Measurements from ENCODE around the gene CEP126.
"Not testable (repeated sequence)": the region's sequence is repeated elsewhere in the genome, so short reads cannot be mapped to it uniquely, and the experiment has no call there.

The CEP126 gene

DNA sequence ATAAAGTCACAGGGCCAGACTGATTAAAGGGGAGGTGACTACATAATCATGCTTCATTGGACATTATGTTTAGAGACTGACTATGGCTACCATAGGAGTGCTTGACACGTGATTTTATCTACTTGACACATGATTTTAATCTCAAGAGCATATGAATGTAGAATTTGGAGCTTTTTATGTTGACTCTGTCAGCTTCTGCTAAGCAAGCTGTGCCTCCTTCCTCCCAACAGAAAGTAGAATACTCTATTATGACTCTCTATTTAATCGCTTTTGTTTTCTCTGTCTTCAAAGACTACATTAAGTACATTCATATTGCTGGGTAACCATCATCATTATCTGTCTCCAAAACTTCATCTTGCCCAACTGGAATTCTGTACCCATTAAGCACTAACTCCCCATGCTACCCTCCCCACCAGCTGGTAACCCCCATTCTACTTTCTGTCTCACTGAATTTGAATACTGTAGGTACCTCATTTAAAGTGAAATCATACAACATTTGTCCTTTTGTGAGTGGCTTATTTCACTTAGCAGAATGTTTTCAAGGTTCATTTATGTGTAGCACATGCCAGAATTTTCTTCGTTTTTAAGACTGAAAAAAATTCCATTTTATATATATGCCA, 26.2 kb downstream of the CEP126 start:
- DNase-seq: no peak

DNA sequence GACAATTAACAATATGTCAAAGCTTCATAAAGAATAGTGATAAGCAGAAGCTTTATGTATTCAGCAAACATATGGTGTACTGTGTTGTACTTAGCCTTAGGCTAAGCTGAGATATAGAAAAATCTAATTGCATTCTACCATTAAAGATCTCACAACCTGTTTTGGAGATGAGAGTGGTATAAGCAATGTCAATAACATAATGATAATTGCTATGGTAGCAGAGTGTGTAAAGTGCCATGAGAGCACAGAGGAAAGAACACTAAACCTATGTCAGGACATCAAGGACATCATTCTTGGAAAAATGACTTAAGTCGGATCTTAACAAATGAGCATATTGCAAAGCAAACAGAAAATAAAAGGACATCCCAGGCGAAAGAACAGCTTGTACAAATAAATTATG, 30.1 kb downstream of the CEP126 start:
- no peak for DNase-seq

- no peak for DNase-seq
These were observed 30.6 kb downstream of the CEP126 start for GRCh38 chr11:101945448-101945847.

DNA sequence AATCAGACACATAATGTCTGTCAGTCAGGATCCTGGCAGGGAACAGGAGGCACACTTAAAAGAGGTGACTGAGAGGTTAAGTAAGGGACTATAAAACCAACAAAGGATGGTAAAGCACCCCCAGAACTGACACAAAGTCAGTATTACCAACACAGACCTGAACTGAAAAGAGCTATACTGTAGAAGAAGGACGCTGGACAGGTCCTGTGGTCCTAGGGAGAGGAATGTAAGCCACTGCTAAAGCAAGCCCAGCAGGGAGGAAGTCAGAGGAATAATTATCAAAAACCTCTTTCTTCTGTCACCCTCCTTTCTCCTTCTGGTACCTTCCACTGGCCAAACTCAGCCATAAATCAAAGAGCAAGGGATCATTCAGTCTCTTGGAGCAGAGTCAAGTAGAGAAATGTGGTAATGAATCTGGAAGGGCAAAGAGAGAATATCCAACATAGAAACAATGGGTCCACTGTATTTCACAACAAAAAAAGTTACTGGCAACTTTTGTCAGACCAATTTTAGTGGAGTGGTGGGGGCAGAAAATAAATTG, 34.9 kb downstream of the CEP126 start:
- no peak for DNase-seq

GRCh38 chr11:101955278-101955677, 40.5 kb downstream of the CEP126 start:
- DNase-seq: no peak

GRCh38 chr11:101955701-101956100, 40.9 kb downstream of the CEP126 start:
- DNase-seq: no peak

DNA sequence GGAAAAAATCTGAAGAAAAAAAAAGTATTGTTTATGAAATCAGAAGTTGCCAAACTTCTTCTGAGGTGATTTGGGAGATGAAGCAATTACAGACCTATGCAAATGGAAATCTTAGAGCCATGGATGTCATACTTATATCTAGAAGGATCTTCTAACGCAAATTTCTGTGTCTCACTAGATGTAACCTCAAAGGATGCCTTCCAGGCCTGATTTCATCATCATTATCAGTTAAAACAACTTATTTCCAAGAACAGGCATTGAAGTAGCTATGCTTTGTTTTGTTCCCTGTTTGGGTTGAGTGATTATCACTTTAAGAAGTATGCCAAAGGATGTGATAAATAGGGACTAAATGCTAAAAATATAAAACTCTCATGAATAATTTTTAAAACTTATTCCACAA, 45.4 kb downstream of the CEP126 start:
- no peak for DNase-seq

DNA sequence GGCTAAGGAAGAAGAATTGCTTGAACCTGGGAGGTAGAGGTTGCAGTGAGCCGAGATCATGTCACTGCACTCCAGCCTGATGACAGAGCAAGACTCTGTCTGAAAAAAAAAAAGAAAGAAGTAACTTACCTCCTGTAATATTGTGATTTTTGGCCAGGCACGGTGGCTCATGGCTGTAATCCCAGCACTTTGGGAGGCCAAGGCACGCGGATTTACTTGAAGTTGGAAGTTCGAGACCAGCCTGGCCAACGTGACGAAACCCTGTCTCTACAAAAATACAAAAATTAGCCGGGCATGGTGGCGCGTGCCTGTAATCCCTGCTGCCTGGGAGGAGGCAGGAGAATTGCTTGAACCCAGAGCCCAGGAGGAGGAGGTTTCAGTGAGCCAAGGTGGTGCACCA, 49.4 kb downstream of the CEP126 start:
- DNase-seq: not testable (repeated sequence)

DNA sequence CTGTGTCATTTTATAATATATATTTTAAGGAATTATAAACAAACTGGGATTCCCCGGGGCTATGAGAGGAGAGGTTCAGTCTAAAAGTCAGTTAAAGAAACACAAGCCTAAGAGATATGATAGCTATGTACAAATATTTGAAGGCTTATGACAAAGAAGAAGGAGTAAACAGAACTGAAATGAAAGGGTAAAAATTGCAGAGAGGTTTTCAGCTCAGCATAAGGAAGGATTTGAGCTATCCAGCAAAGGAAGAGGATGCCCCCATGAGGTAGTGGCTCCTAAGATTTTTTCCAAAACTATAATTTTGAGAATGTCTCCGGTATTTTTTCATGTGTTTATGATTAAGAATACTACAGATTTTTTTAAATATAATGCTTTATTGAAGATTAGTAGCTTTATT, 59.4 kb downstream of the CEP126 start:
- DNase-seq: no peak

DNA sequence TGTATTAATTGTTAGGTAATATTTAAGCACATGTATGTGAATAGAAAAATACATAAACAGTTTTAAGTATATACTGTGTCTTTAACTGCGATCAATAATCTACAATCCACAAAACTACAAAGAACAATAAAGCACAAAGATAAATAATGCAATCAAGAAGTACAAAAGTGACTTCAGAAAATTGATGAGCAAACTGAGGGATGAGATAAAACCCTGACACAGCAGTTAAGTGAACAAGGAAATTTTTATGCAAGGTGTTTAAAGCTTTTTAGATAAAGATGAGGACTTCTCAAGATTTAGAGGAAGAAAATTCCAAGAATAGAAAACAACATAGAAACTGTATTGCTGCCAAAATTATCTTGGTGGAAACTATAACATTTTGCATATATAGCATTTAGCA, 60.0 kb downstream of the CEP126 start:
- no peak for DNase-seq

GRCh38 chr11:101975734-101976133, 60.9 kb downstream of the CEP126 start:
- no peak for DNase-seq

GRCh38 chr11:101987370-101987769, 72.6 kb downstream of the CEP126 start:
- DNase-seq: no peak

DNA sequence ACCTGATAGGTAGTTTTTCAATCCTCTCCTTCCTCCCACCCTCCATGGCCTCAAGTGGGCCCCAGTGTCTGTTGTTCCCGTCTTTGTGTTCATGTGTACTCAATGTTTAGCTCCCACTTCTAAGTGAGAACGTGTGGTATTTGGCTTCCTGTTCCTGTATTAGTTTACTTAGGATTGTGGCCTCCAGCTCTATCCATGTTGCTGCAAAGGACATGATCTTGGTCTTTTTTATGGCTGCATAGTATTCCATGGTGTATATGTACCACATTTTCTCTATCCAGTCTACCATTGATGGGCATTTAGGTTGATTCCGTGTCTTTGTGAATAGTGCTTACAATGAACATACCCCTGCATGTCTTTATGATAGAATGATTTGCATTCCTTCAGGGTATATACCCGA, 78.4 kb downstream of the CEP126 start:
- no peak for DNase-seq

DNA sequence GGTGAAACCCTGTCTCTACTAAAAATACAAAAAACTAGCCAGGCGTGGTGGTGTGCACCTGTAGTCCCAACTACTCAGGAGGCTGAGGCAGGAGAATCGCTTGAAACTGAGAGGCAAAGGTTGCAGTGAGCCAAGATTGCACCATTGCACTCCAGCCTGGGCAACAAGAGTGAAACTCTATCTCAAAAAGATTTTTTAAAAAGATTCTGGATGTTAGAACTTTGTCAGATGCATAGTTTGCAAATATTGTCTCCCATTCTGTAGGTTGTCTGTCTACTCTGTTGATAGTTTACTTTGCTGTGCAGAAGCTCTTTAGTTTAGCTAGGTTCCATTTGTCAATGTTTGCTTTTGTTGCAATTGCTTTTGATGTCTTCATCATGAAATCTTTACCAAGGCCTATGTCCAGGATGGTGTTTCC, 79.3 kb downstream of the CEP126 start:
- not testable (repeated sequence) for DNase-seq

- no peak for DNase-seq
These were observed 81.3 kb downstream of the CEP126 start for GRCh38 chr11:101996111-101996510.

GRCh38 chr11:102001657-102002338, 87.0 kb downstream of the CEP126 start:
- no peak for DNase-seq

- DNase-seq: no peak
These were observed 89.4 kb downstream of the CEP126 start for GRCh38 chr11:102004220-102004619.

DNA sequence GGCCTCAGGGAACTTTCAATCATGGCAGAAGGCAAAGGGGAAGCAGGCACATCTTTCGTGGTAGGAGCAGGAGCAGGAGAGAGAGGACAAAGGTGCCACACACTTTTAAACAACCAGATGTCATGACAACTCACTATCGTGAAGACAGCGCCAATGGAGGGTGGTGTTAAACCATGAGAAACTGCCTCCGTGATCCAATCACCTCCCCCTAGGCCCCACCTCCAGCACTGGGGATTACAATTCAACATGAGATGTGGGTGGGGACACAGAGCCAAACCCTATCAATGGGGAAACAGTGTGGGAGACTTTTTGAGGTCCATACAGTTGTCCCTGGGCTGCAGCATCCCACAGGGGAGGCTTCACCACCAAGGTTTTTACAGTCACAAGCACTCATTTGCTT, 90.5 kb downstream of the CEP126 start:
- no peak for DNase-seq

- DNase-seq: no peak
These were observed 92.2 kb downstream of the CEP126 start for GRCh38 chr11:102006835-102007566.

GRCh38 chr11:102007567-102008437, 93.0 kb downstream of the CEP126 start:
- no peak for DNase-seq

DNA sequence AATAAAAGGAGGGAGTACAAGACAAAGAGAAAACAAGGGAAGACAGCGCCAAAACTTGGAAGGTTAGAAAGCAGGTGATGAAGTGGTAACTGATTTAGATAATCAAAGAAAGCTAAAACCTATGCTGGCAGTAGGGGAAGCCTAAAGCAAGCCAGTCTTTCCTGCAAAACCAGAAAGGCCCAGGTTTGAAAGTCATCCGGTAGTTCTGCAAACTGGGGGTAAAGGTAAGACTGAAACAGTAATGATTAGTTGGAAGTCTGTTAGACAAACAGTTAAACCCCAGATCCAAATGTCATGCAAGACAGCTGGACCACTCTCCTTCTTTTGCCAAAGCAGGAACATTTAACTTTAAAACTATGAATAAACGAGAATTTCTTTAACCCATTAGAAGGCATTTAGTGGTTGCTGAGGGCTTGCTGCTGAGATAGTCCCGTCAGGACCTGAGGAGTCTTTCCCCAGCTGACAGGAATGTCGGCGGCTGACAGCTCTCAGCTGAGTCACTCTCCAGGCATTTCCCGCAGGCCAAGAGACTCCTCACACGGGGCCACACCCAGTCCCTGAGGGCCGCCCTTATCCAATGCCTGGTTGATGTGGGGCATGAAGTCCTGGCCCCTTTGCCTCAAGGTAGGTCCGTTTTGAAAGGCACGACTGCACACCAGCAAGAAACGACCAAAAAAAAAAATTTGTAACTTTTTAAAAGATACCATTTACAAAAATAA, 96.1 kb downstream of the CEP126 start:
- no peak for DNase-seq

DNA sequence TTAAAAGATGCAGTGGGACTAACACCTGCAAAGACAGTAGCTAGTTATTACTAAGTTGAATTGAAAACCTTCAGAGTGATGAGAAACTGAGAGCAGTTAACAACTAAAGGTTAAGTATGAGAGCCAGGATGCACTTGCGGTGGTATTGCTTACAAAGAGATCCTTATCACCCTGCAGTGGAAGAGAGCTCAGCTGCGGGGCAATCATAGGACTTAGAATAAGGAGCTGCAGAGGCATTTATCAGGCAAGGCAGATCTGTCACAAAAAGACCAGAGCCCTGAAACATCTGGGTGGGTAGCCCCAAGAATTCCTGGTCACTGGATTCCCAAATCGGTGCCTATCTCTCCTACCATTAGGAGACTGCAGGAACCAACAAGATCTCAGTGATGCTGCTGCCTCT, 98.1 kb downstream of the CEP126 start:
- DNase-seq: no peak

Data from activated naive CD4-positive, alpha-beta T cell treated with Interleukin-2 at 50 U/mL for 16 hours (primary cell).